Astrocyte (in vitro differentiated cells and primary cell): ENCODE results near the gene APOBEC3H. TPM values are rescaled to one million over a fixed set of nuclear protein-coding genes. Genes with fewer than 3 reads are reported as not detected.

Source experiments
- DNase-seq: peaks from one replicate; pipeline ENCODE4 v3.0.0-alpha.2; 2010; ENCODE audit warnings: low read depth
- FAIRE-seq: peaks from 2 replicates; lab custom pipeline; 2011; peaks lifted over from hg19 to GRCh38; lab: Jason Lieb, UNC
- H2AFZ ChIP-seq: 2 replicates; pipeline ENCODE4 v1.6.0; 2012; ENCODE audit warnings: low read depth, low read length, inconsistent platforms
- H3K27ac ChIP-seq: 2 replicates; pipeline ENCODE4 v1.5.1; 2011; ENCODE audit warnings: low read depth, low read length, inconsistent platforms
- H3K27me3 ChIP-seq: 2 replicates; pipeline ENCODE4 v1.6.0; 2011; ENCODE audit warnings: low read length, inconsistent platforms; ENCODE audit not compliant: insufficient read depth
- H3K36me3 ChIP-seq: 2 replicates; pipeline ENCODE4 v1.5.1; 2011; ENCODE audit warnings: low read length, inconsistent platforms; ENCODE audit not compliant: insufficient read depth
- H3K4me1 ChIP-seq: 2 replicates; pipeline ENCODE4 v1.5.1; 2011; ENCODE audit warnings: low read length, inconsistent platforms; ENCODE audit not compliant: insufficient read depth
- H3K4me2 ChIP-seq: 2 replicates; pipeline ENCODE4 v1.6.0; 2012; ENCODE audit warnings: low read length, inconsistent platforms
- H3K4me3 ChIP-seq: 2 replicates; pipeline ENCODE4 v1.5.1; 2011; ENCODE audit warnings: low read depth, mild to moderate bottlenecking, low read length, inconsistent platforms; ENCODE audit not compliant: insufficient read depth
- H3K79me2 ChIP-seq: 2 replicates; pipeline ENCODE4 v1.6.0; 2012; ENCODE audit warnings: mild to moderate bottlenecking, low read length, inconsistent platforms; ENCODE audit not compliant: insufficient read depth
- H3K9ac ChIP-seq: 2 replicates; pipeline ENCODE4 v1.6.0; 2012; ENCODE audit warnings: mild to moderate bottlenecking, low read length, inconsistent platforms
- H3K9me3 ChIP-seq: 2 replicates; pipeline ENCODE4 v1.5.1; 2012; ENCODE audit warnings: low read depth, mild to moderate bottlenecking, low read length, inconsistent platforms; ENCODE audit not compliant: insufficient read depth
- H4K20me1 ChIP-seq: 2 replicates; pipeline ENCODE4 v1.6.0; 2012; ENCODE audit warnings: low read length, inconsistent platforms; ENCODE audit not compliant: insufficient read depth
- H3K27ac Mint-ChIP-seq: one replicate; pipeline ENCODE4 v1.8.0; 2021; ENCODE audit warnings: mild to moderate bottlenecking, mixed read lengths; ENCODE audit not compliant: unreplicated experiment
- H3K27me3 Mint-ChIP-seq: one replicate; pipeline ENCODE4 v1.8.0; 2021; ENCODE audit warnings: low read depth, mixed read lengths; ENCODE audit not compliant: unreplicated experiment
- H3K36me3 Mint-ChIP-seq: one replicate; pipeline ENCODE4 v1.8.0; 2021; ENCODE audit warnings: low read depth, mixed read lengths; ENCODE audit not compliant: unreplicated experiment
- H3K4me1 Mint-ChIP-seq: one replicate; pipeline ENCODE4 v1.8.0; 2021; ENCODE audit warnings: low read depth, mixed read lengths; ENCODE audit not compliant: unreplicated experiment
- H3K4me3 Mint-ChIP-seq: one replicate; pipeline ENCODE4 v1.8.0; 2021; ENCODE audit warnings: mild to moderate bottlenecking, moderate library complexity, mixed read lengths; ENCODE audit not compliant: unreplicated experiment
- H3K9me3 Mint-ChIP-seq: one replicate; pipeline ENCODE4 v1.8.0; 2021; ENCODE audit warnings: mild to moderate bottlenecking, mixed read lengths; ENCODE audit not compliant: unreplicated experiment
- EZH2 ChIP-seq: IDR thresholded peaks from 2 replicates; pipeline ENCODE4 v1.6.1; 2012; ENCODE audit warnings: mild to moderate bottlenecking, low read length, inconsistent platforms; ENCODE audit not compliant: insufficient read depth
- total RNA-seq: library from RNA; stranded (reverse); gene quantifications from 2 replicates; pipeline ENCODE4 v1.2.1, GENCODE V29; 2021
- TF ChIP-seq, protein P1 (sequence below): IDR thresholded peaks from 2 replicates; pipeline ENCODE4 v1.5.1; 2011; ENCODE audit warnings: low read depth, mild to moderate bottlenecking, inconsistent platforms, low read length, moderate library complexity; ENCODE audit not compliant: insufficient read depth

The APOBEC3H gene
- total RNA-seq, 1 donor from 2014 or later, result 0.30 TPM

- no peaks in the 10 kb centered on the region for H3K4me1 ChIP-seq
- H2AFZ ChIP-seq, result no peak overlapping the region
- H3K9ac ChIP-seq, result no peak overlapping the region
- H3K9me3 ChIP-seq, result no peaks in the 10 kb centered on the region
- Mint-ChIP-seq H3K9me3 (peaks cover 2% of the 10 kb centered on the region), H3K4me1 (no peaks in the 10 kb centered on the region), H3K4me3 (no peak overlapping the region), H3K36me3 (no peaks in the 10 kb centered on the region), H3K27me3 (peaks cover 30% of the 10 kb centered on the region), H3K27ac (no peak overlapping the region)
- no peak for FAIRE-seq
- TF ChIP-seq, protein P1, sequence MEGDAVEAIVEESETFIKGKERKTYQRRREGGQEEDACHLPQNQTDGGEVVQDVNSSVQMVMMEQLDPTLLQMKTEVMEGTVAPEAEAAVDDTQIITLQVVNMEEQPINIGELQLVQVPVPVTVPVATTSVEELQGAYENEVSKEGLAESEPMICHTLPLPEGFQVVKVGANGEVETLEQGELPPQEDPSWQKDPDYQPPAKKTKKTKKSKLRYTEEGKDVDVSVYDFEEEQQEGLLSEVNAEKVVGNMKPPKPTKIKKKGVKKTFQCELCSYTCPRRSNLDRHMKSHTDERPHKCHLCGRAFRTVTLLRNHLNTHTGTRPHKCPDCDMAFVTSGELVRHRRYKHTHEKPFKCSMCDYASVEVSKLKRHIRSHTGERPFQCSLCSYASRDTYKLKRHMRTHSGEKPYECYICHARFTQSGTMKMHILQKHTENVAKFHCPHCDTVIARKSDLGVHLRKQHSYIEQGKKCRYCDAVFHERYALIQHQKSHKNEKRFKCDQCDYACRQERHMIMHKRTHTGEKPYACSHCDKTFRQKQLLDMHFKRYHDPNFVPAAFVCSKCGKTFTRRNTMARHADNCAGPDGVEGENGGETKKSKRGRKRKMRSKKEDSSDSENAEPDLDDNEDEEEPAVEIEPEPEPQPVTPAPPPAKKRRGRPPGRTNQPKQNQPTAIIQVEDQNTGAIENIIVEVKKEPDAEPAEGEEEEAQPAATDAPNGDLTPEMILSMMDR, result no peak
- TF ChIP-seq EZH2, result no peak
- H3K27ac ChIP-seq, result no peak overlapping the region
- no peaks in the 10 kb centered on the region for H4K20me1 ChIP-seq
- H3K79me2 ChIP-seq, result no peaks in the 10 kb centered on the region
- H3K27me3 ChIP-seq, result peaks cover 35% of the 10 kb centered on the region
- DNase-seq, result no peak
- H3K4me2 ChIP-seq, result no peak overlapping the region
- no peak overlapping the region for H3K4me3 ChIP-seq
- H3K36me3 ChIP-seq, result no peaks in the 10 kb centered on the region
Observed at GRCh38 chr22:39110631-39111561, 13.9 kb downstream of the APOBEC3H start.

- H3K4me2 ChIP-seq, result no peak overlapping the region
- H3K36me3 ChIP-seq, result no peaks in the 10 kb centered on the region
- H3K79me2 ChIP-seq, result no peaks in the 10 kb centered on the region
- Mint-ChIP-seq H3K4me3 (no peak overlapping the region), H3K27me3 (peaks cover 36% of the 10 kb centered on the region), H3K27ac (no peak overlapping the region), H3K4me1 (no peaks in the 10 kb centered on the region), H3K9me3 (peaks cover 2% of the 10 kb centered on the region), H3K36me3 (no peaks in the 10 kb centered on the region)
- DNase-seq (no peak), FAIRE-seq (no peak)
- H3K27me3 ChIP-seq, result peaks cover 55% of the 10 kb centered on the region
- H3K9ac ChIP-seq, result no peak overlapping the region
- H3K27ac ChIP-seq, result no peak overlapping the region
- H3K9me3 ChIP-seq, result no peaks in the 10 kb centered on the region
- no peaks in the 10 kb centered on the region for H3K4me1 ChIP-seq
- H3K4me3 ChIP-seq, result no peak overlapping the region
- TF ChIP-seq, protein P1, result no peak
- TF ChIP-seq EZH2, result no peak
- no peak overlapping the region for H2AFZ ChIP-seq
- H4K20me1 ChIP-seq, result no peaks in the 10 kb centered on the region
Observed at GRCh38 chr22:39114112-39114511, 17.1 kb downstream of the APOBEC3H start.

DNA sequence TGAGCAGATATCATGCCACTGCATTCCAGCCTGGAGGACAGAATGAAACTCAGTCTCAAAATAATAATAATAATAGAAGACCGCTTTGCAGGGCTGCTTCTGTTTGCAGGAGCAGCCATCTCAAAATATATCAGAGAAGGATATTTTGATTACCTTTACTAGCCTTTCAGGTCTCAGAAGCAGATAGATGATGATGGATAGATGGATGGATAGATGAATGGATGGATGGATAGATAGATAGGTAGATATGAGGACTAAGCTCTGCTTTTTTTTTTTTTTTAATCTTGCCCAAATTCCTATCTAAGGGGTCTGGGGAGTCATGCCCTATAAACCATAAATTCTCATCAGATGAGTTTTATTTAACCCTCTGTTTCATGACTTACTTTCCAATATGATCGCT lies 18.5 kb downstream of the APOBEC3H start:
- Histone ChIP-seq H2AFZ (no peak overlapping the region), H3K4me1 (no peaks in the 10 kb centered on the region), H3K27me3 (peaks cover 54% of the 10 kb centered on the region), H3K27ac (no peak overlapping the region), H4K20me1 (no peaks in the 10 kb centered on the region), H3K36me3 (no peaks in the 10 kb centered on the region), H3K9me3 (no peaks in the 10 kb centered on the region), H3K4me2 (no peak overlapping the region), H3K9ac (no peak overlapping the region), H3K79me2 (no peaks in the 10 kb centered on the region), H3K4me3 (no peak overlapping the region)
- no peak overlapping the region for H3K4me3 Mint-ChIP-seq
- H3K9me3 Mint-ChIP-seq, result peaks cover 2% of the 10 kb centered on the region
- H3K36me3 Mint-ChIP-seq, result no peaks in the 10 kb centered on the region
- H3K27ac Mint-ChIP-seq, result no peak overlapping the region
- TF ChIP-seq, protein P1, result no peak
- no peak for TF ChIP-seq EZH2
- no peaks in the 10 kb centered on the region for H3K4me1 Mint-ChIP-seq
- peaks cover 39% of the 10 kb centered on the region for H3K27me3 Mint-ChIP-seq
- DNase-seq (no peak), FAIRE-seq (no peak)
